Endothelial cell of umbilical vein (primary cell): Measurements from ENCODE around the gene SNRPA.

Source experiments
- CTCF ChIP-seq, 2 donors: IDR thresholded peaks; 1 replicate in 1 of 2; 2 replicates in 1 of 2; pipeline ENCODE4 v1.5.1; 2011; ENCODE audit warnings: low read length in 2 of 2, mild to moderate bottlenecking in 2 of 2, moderate library complexity in 2 of 2, control low read depth in 1 of 2, inconsistent platforms in 1 of 2, low read depth in 1 of 2; ENCODE audit not compliant: insufficient read depth in 1 of 2; ENCODE audit errors: extremely low read depth in 1 of 2
- EZH2 ChIP-seq: IDR thresholded peaks from 2 replicates; pipeline ENCODE4 v1.6.1; 2012; ENCODE audit warnings: borderline replicate concordance, low read depth, mild to moderate bottlenecking, moderate library complexity, low read length, inconsistent platforms; ENCODE audit not compliant: severe bottlenecking
- FOS ChIP-seq: IDR thresholded peaks from 2 replicates; pipeline ENCODE4 v1.6.1; 2011; ENCODE audit warnings: mild to moderate bottlenecking, low read length, moderate library complexity, borderline replicate concordance; ENCODE audit not compliant: insufficient read depth
- GATA2 ChIP-seq: IDR thresholded peaks from 2 replicates; pipeline ENCODE4 v1.7.0; 2011; ENCODE audit warnings: low read depth, mild to moderate bottlenecking, moderate library complexity, mixed read lengths, low read length; ENCODE audit not compliant: insufficient read length, insufficient read depth
- JUN ChIP-seq: IDR thresholded peaks from 2 replicates; pipeline ENCODE4 v1.6.1; 2011; ENCODE audit warnings: borderline replicate concordance, low read depth; ENCODE audit not compliant: insufficient read length, insufficient read depth
- MAX ChIP-seq: IDR thresholded peaks from 2 replicates; pipeline ENCODE4 v1.6.1; 2011; ENCODE audit not compliant: insufficient read depth, insufficient read length
- MYC ChIP-seq: IDR thresholded peaks from one replicate; pipeline ENCODE4 v1.6.1; 2011; ENCODE audit warnings: mild to moderate bottlenecking, low read depth, low read length
- POLR2A ChIP-seq: IDR thresholded peaks from 2 replicates; pipeline ENCODE4 v1.6.1; 2012; ENCODE audit warnings: low read depth, mild to moderate bottlenecking, control low read depth, low read length
- POLR2AphosphoS5 ChIP-seq: IDR thresholded peaks from 2 replicates; pipeline ENCODE4 v1.6.1; 2012; ENCODE audit warnings: low read depth, mild to moderate bottlenecking, control low read depth, low read length, moderate library complexity; ENCODE audit not compliant: insufficient read depth

GRCh38 chr19:40721936-40722661 is 28.9 kb upstream of the SNRPA start:
- peak; percentile 45 for TF ChIP-seq POLR2AphosphoS5
- no peak for TF ChIP-seq CTCF (IDR thresholded peaks at IDR 0.05; ENCODE audit: extremely low read depth in 1 of 2, insufficient read depth in 1 of 2, low read depth in 1 of 2, low read length in 2 of 2)
- peak; percentile 40 for TF ChIP-seq POLR2A
- no peak for TF ChIP-seq EZH2
- TF ChIP-seq GATA2: no peak
- TF ChIP-seq MAX: no peak
- TF ChIP-seq MYC: no peak
- peak; percentile 77 for TF ChIP-seq FOS
- peak; percentile 55 for TF ChIP-seq JUN
